T47D (cell line): Measurements from ENCODE around the gene CORO2B.

ENCODE experiments used
- DNase-seq, 2 experiments: peaks; one replicate each; pipeline versions ENCODE4 v3.0.0 to v3.0.0-alpha.2; 2011 to 2012; ENCODE audit warnings: low read depth in 1 of 2, low spot score in 1 of 2
- JUND ChIP-seq: IDR thresholded peaks from 2 replicates; pipeline ENCODE4 v1.6.1; 2012; ENCODE audit warnings: low read depth
- in situ Hi-C: cut with HindIII; loops from 2 replicates; pipeline ENCODE4 v1.10.0; 2016; ENCODE audit warnings: low sequenced_read_pairs, low pct_unique_long_range_greater_than_20kb

CORO2B gene, protein sequence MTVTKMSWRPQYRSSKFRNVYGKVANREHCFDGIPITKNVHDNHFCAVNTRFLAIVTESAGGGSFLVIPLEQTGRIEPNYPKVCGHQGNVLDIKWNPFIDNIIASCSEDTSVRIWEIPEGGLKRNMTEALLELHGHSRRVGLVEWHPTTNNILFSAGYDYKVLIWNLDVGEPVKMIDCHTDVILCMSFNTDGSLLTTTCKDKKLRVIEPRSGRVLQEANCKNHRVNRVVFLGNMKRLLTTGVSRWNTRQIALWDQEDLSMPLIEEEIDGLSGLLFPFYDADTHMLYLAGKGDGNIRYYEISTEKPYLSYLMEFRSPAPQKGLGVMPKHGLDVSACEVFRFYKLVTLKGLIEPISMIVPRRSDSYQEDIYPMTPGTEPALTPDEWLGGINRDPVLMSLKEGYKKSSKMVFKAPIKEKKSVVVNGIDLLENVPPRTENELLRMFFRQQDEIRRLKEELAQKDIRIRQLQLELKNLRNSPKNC

DNA sequence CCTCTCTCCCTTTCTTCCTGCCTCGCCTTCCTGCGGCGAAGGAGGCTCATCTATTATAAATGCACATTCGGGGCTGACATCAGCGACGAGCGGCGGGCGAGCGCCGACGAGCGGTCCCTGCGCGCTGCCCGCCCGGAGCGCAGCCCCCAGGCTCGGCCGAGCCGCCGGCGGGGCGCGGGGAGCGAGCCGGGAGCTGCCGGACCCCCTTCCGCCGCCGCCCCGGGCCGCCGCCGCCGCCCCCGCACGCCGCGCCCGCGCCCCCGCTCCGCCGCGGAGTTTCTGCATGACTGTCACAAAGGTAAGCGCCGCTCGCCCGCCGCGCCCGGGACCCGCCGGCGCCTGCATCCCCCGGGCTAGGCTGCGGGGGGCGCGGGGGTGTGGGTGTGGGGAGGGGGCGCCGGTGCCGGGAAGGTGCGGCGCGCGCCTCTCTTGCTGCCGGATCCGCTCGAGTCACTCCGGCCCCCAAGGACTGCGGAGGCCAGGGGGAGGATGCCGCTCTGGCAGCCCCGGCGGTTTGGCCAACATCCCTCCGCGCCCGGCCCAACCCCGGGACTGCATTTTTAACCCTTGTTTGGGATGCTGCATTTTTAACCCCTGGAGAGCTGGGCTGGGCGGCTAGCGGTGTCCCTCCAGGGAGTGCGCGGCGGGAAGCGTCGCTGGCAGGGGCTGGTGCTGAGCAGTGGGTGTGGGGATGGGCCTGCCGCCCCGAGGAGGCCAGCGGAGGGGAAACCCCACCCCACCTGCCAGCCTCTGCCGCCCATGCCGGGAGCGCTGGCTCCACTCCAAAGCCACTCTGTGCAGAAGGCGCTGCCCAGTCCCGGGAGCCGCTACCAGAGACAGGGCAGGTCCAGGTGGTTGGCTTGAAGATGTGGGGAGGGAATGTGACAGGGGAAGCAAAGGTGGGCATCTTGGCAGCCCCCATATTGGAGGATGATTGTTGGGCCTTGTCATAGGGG lies at the start of gene CORO2B:
CORO2B (plus strand) TSS at position 14 of the 956 bp plus-strand sequence; CDS start at position 284, 270 bp downstream.
- no peak for TF ChIP-seq JUND
- no peak for DNase-seq
- in situ Hi-C loops: no loop called here

DNA sequence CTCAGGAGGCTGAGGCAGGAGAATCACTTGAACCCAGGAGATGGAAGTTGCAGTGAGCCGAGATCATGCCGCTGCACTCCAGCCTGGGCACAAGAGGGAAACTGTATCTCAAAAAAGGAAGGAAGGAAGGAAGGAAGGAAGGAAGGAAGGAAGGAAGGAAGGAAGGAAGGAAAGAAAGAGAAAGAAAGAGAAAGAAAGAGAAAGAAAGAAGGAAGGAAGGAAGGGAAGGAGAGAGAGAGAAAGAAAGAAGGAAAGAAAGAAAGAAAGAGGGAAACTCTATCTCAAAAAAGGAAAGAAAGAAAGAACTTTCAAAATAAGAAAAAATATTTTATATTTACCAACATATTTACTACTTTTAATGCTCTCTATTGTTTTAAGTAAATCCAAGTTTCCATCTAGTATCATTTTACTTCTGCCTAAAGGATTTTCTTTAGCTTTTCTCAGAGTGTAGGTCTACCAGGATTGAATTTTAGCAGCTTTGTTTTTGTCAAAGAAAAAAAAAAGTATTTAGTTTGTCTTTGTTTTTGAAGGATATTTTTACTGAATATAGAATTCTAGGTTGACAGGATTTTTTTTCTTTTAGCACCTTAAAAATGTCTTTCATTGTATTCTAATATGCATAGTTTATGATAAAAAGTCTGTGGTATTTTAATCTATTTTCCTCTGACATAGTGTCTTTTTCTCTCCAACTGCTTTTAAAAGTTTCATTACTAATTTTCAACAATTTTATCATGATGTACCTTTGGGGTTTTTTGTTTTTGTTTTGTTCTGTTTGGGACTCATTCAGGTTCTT lies 47.2 kb upstream of the CORO2B start:
- DNase-seq: no peak
- in situ Hi-C loops: no loop called here
- no peak for TF ChIP-seq JUND

DNA sequence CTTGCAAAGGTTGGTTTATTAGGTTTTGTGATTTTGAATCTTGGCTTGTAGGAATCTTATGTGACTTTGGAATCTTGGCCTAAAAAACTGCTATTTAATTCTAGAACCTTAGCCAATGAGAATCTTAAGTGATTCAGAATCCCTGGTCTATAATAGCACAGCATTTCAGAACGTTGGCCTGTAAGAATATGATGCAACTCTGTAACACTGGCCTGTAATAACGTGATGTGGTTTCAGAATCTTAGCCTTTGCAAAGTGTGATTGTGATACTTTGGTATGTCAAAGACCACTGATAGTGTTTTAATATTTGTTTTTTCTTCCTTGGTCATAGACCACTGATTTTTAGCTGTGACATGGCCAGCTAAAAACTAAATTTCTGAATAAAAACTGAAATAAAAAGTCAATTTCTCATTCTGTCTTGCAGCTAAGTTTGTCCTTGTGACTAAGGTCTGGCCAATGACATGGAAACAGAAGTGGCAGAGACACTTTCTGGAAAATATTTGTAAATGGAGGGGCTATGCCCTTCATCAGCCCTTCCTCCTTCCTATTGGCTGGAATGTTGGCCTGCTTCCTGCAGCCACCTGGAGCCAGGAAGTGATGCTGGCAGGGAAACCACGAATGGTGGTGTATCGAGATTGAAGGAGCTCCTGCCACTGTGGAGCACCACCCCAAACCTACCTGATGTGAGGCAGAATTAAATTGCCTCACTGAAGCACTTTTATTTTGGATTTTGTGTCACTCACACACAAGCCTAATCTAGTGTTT lies 42.3 kb upstream of the CORO2B start:
- no peak for TF ChIP-seq JUND
- in situ Hi-C loops: no loop called here
- no peak for DNase-seq

DNA sequence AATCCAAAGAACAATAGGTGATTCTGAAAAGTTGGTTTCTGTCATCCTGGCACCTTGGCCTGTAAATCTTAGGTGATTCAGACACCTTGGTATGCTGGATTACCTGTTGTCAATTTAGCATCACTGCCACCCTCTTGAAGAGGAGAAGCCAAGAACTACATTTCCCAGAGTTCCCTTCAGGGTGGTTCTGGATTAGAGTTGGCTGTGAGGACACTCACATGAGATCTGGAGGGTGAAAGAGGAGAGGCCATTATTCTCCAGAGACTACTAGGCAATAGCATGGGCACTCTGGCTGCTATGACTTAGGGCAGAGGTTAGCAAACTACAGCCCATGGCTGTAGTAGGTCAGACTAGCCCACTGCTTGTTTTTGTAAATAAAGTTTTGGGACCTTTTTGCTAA lies 41.7 kb upstream of the CORO2B start:
- DNase-seq: peak in 1 of 2 experiments; percentile 23
- no peak for TF ChIP-seq JUND
- in situ Hi-C loops: no loop called here

DNA sequence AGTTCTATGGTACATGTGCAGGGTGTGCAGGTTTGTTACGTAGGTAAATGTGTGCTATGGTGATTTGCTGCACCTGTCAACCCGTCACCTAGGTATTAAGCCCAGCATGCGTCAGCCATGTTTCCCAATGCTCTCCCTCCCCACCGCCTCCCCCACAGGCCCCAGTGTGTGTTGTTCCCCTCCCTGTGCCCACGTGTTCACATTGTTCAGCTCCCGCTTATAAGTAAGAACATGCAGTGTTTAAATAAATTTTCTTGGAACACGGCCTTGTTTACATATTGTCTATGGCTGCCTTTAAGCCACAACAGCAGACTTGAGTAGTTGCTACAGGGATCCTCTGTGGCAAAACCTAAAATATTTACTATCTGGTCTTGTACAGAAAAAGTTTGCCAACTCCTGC lies 41.3 kb upstream of the CORO2B start:
- in situ Hi-C loops: no loop called here
- no peak for DNase-seq
- no peak for TF ChIP-seq JUND

DNA sequence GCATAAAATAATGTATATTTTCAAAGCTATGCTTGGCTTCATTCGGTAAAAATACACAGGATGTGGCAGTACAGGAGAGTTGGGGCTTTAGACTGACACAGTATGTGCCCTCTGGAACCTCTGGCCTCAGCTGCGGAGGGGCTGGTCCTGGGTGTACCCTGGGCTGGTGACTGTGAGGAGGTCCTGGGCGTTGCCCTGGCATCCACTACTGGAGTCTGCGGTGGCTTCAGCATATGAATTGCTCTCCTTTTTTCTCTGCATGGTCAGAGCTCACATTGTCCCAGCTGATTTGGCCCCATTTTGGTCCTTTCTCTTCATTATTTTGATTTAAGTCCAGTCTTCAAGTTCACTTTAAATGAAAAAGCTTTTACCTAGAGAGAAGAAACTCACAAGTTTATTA lies 40.5 kb upstream of the CORO2B start:
- in situ Hi-C loops: no loop called here
- TF ChIP-seq JUND: no peak
- no peak for DNase-seq

DNA sequence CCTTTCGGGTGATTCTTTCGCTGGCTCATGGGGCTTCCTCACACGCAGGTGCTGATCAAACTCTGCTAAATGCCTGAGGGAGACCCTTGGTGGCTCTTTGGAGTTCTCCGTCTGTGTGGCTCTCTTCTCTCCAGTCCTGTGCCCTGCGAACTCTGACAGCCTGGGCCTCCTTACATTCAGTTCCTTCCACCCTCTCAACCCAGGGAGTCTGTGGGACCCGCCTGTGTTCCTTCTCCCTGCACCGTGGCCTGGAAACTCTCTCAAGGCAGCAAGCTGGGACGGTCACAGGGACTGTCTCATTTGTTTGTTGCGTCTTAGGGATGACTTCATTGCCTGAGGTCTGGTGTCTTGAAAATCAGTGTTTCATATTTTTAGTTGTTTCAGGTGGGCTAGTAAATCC lies 37.0 kb upstream of the CORO2B start:
- no peak for TF ChIP-seq JUND
- in situ Hi-C loops: no loop called here
- DNase-seq: no peak

DNA sequence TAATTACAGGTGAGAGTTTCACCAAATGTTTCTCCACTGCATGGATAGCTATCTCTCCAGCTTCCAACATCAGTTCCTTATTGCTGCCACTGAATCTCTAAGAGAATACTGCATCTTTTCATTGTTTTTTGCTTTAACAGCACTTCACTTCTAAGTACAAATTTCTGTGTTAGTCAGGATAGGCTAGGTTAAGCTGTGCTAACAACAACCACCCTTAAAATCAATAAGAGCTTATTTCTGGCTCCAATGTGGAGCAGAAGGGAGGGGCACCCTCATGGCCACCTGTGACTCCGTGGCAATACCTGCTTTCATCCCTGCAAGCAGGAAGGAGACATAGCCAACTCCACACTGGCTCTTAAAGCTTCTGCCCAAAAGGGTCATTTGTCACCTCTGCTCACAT lies 36.4 kb upstream of the CORO2B start:
- TF ChIP-seq JUND: no peak
- no peak for DNase-seq
- in situ Hi-C loops: no loop called here

DNA sequence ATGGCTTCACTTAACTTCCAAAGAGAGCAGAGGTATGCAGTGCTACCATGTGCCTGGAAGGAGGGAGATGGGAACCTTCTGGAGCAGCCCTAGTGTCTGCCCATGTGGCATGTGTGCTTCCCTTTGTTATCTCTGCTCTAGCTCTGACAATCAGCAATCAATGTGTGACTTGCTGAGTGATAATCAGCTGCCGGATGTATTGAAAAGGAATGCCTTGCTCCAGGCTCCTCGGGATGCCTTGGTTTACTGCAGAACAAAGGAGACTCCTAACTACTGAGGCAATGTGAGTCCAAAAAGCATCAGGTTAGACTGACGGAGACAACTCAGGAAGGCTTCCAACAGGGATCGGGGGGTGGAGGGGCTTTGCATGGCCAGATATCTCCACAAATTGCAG lies 36.0 kb upstream of the CORO2B start:
- no peak for TF ChIP-seq JUND
- in situ Hi-C loops: no loop called here
- no peak for DNase-seq

DNA sequence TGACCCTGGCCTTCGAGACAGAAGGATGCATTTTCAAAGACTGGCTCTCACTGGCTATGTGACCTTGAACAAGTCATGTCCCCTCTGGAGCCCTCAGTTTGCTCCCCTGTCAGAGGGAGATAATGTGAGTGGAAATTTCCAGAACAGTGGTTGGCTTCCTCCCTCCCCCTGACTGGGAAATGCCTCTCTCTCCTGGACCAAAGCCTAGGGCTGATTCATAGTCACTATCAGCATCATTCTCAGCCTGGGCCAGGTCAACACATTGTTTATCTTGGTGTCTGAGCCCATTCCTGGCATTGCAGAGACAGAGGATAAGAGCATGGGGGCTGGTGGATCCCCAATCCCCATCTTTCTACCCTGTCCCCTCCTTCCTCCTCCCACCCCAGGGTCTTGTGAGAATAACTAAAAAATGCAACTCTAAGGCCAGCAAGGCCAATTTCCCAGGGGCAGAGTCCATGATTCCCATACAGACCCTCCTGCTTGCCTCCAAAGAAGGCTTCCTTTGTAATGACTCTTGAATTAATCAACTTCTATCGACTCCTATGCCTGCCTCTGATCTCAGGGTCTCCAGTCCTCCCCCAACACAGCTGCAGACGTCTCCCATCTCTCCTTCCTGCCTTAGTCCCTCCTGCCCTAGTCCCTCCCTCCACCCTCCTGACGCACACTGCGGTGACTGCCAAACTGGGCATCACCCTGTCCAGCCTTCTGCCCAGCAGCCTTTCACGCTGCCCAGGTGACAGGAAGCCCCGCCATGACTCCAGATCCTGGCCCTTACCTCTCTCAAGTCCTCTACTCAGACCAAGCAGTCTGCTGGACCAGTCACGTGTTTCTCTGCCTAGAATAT lies 35.4 kb upstream of the CORO2B start:
- no peak for DNase-seq

DNA sequence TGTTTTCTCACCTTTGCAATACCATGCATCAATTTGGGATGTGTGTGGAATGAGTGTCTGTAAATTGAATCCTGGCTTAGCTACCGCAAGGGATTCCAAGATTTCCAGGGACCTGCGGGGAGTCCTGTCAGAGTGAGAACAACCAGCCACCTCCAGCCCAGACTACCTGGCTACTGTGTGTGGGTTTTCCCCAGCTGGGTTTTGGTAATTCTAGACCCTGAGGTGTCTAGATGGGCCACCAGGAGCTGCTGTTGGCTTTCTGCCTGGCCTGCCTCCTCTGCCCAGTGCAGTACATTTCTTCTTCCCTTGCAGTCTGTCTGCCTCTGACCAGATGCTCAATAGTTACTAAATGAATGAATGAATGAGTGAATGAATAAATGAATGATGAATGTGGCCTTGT lies 32.5 kb upstream of the CORO2B start:
- DNase-seq: no peak
- in situ Hi-C loops: no loop called here
- no peak for TF ChIP-seq JUND

More for the DNA sequence above, 35.4 kb upstream of the CORO2B start:
- TF ChIP-seq JUND: no peak
- in situ Hi-C loops: no loop called here
